HG03064 (cell line): ENCODE measurements around the gene ABR.
"Not testable (repeated sequence)": the region's sequence is repeated elsewhere in the genome, so short reads cannot be mapped to it uniquely, and the experiment has no call there.

Source experiments
- ATAC-seq: cut with Tn5 transposase; IDR thresholded peaks from one replicate; pipeline ENCODE4 v1.9.1; 2021; ENCODE audit warnings: low read depth; ENCODE audit not compliant: unreplicated experiment

The ABR gene

DNA sequence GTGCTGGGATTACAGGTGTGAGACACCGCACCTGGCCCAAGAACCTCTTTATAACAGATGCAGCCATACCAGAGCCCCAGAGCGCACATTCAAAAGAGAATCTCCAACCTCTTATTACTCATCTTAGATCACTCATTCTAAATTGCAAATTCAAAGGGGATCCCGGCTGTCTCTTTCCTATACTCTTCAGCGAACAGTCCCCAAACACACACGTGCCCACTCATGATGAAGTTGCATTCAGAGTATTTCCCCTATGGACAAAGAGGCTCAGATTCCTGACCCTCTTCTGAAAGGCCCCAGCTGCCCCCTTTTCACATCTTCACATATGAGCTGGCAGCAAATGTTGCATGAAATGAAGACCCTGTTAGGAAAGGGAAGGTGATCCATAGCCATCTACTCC lies 22.5 kb upstream of the ABR start:
- ATAC-seq, result no peak

DNA sequence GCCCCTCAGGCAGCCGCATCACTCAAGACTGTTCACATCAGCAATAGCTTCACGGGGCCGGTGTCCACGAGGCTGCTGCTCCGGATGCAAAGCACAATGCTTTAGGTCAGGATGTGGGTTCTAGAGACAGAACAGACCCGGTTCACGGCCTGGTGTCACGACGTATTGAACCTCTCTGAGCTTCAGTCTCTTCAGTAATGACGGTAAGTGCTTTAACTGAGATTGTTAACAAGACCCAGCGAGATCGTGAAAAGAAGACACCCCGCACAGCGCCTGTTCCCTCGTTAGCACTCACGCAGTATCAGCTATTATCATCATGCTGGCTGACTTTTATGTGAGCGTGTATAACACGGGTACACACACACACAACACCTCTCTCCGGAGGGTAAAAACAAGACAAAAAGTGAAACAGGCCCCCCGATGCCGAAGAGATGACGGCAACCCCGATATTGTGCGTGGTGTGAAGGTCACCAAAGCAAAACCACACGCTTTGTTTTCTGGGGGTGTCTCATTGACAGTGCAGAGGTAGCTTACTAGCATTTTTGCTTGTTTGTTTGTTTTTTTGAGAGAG lies 21.4 kb upstream of the ABR start:
- no peak for ATAC-seq

DNA sequence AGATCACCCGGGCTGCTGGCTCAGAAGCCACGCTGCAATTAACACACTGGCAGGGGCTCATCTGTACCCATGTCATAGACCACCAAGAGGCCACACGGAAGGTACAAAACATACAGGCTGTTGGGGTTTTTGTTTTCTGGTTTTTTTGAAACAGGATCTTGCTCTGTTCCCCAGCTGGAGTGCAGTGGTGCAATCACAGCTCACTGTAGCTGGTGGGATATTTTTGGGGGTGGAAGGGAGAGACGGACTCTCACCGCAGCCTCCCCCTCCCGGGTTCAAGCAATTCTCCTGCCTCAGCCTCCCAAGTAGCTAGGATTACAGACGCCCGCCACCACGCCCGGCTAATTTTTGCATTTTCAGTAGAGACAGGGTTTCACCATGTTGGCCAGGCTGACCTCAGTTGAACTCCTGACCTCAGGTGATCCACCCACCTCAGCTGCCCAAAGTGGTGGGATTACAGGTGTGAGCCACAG lies 19.5 kb upstream of the ABR start:
- ATAC-seq, result not testable (repeated sequence)

DNA sequence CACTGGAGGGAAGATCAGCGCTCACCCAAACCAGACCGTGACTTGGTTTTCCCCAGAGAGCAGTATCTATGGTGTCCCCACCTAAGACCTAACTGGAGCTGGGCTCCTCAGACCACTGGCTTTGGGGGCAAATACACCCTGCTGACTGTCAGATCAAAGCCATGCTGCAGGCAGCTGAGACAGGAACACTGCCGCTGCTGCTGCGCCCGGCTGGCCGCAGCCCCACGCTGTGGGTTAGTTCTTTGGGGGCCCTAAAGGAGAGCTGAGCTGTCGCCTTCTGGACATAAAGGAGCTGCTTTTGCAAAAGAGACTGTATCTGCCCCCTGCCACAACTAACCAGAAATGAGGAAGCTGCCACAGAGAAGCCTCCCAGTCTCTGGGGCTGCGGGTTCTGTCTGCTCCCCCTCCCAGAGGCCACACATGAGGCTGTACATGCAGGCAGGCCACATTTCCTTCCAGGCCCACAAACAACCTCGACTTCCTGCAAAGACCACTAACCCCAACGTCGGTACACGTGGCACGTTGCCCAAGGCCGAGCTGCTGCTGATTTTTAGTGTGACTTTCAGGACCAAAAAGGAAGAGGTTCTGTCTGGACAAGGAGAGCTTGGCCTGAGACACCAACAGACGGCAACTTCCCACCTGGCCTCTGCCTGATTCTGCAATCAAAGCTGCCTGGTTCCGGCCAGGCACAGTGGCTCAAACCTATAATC lies 18.2 kb upstream of the ABR start:
- no peak for ATAC-seq

DNA sequence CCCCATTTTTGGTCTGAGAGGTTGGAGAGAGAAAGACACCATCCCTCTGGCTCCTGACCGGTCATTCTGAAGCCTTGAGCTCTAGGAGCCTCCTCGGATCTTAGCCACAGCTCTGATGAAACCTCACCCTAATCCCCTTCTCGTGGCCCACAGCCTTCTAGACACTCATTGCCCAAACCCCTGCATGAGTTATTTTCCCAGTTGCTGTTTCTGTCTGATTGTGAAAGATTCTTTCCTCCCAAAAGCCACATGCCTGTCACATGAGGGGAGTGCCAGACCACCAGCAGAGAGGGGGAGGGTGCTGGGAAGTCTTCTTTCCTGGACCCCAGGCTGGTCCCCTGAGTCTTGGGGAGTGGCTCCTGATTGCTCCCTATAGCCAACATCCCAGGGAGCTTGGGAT lies 17.6 kb upstream of the ABR start:
- no peak for ATAC-seq

DNA sequence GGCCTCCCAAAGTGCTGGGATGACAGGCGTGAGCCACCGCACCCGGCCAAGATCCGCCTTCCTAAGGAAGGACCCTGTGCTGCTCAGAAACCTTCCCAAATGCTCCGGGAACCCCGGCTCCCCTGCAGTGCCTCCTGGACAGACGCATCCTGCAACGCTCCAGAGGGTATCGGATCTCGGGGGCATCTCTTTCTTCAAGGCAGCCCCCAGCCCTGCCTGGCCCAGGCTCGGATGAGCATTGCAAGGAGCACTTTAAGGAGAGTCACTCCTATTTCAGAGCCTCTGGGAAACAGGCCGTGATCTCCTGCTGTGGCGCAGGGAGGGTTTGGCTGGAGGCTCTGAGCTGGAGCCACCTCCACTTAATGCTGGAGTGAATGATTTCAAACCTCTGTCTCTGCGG lies 17.2 kb upstream of the ABR start:
- ATAC-seq, result no peak

DNA sequence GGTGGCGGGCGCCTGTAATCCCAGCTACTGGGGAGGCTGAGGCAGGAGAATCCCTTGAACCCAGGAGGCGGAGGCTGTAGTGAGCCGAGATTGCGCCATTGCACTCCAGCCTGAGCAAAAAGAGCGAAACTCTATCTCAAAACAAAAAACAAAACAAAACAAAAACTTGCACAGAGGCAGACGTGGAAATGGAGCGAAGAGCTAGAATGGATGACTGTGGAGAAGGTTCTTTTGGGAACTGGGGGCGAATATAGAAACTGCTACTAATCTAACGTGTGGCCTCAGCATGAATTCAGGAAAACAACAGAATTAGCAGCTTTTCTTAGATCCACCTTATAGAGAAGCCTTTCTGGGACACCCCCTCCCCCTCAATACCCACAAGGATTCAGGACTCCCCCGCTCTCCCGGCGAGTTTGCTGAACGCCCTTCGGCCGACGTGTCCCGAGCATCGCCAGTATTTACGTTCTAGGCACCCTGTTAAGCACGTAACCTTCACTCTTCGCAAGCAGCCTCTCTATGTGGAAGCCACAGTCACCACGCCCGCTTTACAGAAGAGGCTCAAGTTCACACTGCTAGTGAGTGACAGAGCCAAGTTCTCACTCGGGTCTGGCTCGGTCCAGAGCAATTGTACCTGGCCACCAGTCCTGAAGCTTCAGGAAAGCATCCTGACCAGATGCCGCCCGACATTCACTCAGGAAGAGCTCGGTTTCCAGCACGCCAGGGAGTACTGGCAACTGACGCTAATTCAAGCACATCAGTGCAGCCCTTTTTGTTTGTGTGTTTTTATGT lies 13.3 kb upstream of the ABR start:
- ATAC-seq, result no peak

DNA sequence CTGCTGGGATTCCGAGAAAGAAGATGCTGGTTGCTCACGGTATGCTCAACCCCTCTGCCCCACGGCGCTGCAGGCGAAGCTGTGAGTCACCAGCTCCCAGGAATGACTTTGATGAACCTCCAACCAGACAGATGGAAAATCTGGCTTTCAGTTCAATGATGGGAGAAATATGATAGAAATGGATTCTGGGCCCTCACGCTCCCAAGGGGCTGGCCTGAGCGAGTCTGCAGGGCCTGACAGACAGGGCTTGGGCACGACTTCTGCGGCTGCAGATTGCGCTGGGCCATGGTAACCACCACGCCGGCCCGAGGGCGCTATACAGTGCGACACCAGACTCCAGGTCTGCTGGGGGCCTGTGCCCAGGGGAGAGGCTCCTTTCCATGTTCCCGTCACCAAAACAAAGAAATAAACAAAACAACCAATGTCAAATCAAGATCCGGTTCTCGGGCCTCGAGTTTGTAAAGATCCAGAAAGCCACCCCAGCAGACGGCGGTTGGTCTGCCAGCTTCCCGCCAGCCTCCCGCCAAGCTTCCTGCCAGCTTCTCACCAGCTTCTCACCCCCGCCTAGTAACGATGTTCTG lies 11.1 kb upstream of the ABR start:
- ATAC-seq, result no peak

DNA sequence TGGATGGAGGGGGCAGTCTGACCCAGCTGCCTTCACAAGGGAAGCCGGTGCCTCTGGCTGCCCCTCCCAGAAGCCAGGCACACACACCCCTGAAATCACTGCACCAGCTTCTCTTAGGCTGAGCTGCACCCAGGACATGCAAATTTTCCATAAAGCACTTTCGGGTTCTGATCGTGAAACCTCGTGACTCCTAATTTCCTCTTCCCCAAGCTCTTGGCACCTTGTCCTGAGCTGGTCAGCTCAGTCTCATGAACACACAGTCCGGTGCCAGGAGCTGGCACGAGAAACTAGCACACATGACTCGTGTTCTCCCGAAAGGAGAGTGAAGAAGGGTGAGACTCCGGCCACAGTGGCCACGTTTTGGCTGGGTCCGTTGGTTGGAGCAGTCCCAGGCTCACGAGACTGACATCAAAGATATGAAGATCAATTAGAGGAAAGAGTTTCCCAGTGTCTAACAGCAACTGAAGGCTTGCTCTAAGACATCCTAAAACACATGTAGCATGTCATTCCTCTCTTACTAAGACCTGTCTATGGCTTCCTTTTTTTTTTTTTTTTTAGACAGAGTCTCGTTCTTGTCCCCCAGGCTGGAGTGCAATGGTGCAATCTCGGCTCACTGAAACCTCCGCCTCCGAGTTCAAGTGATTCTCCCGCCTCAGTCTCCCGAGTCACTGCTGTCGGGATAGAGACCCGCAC lies 9.2 kb upstream of the ABR start:
- ATAC-seq, result no peak

DNA sequence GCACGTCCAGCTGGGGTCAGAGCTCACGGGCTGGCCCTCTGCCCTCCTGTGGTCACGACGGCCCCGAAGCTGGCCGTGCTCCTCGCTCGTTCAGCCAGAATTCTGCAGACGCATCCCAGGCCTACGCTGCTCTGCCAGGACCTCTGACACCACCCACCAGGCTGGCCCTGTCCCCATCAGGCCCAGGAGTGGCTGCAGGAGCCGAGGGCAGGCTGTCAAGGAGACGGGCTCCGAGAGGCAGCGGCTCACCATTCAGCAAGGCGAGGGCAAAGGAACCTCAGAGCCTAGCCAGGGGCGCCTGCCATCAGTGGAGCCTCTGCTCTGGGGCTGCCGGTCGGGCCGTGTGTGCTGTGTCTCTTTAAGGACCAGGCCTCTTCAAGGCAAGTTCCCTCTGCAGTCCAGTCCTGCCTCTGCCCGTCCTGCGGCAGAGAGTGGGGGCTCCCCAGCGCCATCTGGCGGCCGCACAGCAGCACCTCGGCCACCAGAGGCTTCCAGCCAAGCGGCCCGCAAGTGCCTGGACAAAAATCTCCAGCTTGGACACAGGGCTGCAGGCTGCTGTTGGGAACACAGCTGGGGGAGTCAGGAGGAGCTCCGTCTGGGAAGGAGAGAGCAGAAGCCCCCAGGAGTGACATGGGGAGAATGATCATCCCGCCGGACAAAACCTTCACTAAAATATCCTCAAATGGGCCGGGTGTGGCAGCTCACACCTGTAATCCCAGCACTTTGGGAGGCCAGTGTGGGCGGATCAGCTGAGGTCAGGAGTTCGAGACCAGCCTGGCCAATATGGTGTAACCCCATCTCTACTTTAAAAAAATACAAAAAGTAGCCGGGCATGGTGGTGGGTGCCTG lies 7.4 kb upstream of the ABR start:
- ATAC-seq, result no peak

DNA sequence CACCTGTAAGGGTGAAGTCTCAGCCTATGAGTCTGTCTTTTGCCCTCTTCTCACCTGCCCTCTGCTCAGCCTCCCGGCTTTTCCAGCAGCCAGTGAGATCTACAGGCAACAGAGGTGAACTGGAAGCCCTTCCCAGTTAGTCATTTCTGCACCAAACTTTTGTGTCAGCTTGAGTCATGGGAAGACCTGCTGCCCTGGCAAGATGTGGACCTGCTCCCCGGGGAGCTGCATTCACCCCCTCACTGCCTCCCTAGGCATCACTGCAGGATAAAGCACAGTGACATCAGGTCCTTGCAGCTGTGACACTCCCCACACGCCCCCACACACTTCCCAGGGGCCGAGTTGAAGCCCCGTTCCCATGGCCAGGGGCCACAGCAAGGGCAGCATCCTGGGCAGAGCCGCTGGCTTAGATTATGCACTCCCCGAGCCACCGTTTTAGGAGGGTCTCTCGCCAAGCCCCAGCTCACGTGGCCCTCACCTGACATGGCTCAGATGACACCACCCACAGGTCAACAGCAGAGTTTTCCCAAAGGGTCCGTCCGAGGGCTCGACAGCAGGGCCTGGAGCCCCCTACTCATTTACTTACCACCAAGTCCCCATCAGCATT lies 6.5 kb upstream of the ABR start:
- ATAC-seq, result no peak

DNA sequence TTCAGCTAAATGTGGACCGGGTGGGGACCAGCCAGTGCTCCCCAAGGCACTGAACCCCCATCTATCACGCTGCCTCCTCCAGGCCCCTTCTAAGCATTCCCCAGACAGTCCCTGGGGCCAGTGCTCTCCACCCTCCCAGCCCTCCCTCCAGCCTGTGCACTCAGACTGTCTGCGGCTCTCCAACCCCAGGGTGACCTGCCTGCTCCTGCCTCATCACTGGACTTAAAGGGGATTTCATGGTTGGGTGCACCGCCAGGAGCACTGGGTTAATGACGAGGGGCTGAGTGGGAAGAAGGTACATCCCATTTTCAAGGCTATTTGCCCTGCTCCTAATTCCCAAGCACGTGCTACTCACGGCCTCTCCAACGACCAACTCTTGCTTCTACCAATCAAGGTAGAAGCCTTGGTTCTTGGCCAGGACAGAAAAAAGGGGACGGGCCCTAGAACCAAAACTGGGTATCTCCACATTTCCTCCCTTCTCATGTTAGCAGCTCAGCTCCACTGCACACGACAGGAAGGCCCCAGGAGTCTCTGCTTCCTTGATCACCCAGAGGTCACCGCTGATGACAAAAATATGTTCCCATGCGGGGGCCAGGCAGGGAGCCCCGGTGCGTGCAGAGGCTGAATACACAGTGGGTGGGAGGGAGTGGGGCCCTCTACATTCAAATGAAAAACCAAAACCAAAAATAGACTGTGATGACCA lies 3.5 kb upstream of the ABR start:
- ATAC-seq, result no peak

DNA sequence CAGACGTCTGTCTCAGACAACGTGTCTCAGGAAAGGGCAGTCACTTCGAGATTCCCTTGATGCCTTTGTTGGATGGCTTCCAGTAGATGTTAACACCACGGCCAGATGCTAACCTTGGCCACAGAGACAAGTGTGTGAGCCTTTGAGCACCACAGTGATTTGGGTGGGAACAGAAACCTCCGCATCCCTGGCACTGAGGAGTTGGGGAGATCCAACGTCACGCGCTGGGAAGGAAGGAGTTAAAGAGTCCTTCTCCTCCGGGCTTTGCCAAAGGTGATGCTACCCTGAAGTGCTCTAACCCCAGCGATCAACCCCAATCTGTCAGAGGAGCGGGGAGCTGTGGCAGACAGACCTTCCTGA lies 3.0 kb upstream of the ABR start:
- no peak for ATAC-seq

DNA sequence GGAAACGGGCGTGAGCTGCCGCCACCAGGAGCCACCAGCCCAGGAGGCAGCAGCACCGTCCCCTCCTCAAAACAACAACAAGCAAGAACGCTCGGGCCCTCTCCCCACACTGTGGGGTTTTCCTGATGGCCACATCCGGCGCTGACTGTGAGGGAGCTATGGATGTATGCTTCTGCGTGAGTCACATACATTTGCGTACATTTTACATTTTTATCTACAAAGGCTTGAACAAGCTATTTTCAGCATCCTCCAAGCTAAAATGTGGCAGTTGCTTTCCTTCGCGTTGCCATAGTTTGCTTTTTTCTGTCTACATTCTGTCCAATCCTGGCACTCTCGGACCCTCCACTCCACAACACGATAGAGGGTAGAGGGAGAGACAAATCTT lies 2.0 kb upstream of the ABR start:
- no peak for ATAC-seq

DNA sequence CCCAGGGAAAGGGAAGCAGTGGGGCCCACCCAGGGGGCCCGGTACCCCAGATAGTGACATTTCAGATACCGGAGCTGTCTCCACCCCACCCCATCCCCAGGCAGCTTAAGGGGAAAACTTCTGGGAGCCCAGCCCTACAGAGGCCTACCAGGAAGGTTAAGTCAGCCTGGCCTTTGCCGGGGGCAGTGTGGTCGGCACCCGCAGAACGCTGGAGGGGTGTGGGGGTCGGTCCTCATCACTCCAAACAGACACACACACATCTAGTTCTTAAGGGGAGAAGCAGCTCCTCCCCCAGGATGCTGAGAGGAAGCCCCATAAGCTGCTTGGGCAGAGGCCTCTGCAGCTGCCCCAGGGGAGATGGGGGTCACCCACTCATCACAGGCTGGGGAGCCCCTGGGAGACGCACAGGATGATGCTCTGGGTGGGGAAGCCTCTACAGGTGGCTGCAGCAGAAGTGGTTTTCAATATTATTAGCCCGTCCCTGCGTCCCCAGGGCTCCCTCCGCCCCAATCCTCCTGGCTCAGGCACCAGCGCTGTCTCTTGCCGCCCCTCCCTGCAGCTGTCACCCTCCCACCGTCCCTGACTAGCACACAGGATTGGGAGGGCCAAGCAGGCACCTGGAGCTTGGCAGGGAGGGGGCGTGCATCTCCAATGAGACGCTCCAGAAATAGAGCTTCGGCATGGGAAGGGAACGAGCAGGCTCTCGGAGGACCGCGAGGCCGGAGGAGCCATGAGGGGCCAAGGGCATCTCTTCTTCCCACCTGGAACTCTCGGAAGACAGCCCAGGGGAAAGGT lies 1.4 kb upstream of the ABR start:
- no peak for ATAC-seq

DNA sequence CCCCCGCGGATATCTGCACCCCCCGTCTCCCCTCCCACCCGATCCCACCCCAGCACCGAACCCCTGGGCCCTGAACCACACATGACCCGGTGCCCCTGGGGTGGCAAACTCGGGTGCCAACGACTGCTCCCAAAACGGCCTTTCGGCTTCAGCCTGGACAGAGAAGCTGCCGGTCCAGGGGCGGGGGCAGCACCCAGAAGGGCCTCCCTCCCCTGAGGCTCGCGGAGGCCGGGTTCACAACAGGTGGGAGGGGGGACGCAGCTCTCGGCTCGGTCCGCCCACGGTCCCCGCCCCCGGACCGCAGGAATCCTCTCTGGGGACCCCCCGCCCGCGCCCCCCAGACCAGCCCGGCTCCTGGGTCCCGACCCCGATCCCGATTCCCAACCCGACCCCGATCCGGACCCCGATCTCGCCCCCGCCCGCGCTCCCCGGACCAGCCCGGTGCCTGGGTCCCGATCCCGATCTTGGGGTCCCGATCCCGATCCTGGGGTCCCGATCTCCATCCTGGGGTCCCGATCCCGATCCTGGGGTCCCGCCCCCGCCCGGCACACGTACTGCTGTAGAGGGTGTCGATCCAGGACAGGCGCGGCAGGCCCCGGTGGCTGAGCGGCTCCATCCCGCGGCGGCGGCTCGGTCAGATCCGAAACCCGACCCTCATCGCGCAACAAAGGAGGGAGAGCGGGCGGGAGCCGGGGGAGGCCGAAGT lies 516 bp downstream of the ABR start:
- no peak for ATAC-seq

DNA sequence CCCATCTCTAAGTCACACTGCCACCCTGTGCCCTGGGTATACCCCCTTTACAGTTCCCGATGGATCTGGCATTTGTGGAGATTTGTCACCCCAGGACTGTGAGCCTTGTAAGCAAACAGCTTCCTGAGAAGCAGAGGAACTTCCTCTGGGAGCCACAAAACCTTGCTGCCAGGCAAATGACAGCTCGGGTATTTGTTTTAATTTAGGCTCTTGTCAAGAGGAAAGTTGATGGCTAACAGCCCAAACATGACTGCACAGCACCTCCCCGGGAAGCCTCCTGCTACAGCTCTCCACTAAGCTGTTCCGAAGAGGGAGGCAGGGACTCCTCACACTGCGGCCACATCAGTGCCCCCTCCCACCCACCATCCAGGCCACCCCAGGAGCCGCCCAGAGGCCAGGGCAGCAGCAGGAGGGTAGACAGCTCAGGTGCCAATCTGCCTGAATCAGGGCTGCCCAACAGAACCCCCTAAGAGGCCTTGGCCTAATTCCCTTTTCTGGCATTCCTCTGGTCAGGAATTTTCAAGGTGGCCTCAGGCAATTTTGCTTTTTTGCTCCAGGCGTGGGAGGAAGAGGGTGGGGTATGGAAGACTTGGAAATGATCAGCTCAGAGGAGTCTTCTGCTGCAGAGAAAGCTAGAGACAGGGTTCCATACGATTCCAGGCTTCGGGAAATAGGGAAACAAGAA lies 2.6 kb downstream of the ABR start:
- no peak for ATAC-seq
